ENCODE measurements around the gene ADGRL2. TPM values are rescaled to one million over a fixed set of nuclear protein-coding genes. Genes with fewer than 3 reads are reported as not detected.

Gene ADGRL2
- total and polyA plus RNA-seq, 2 donors (not counting 3 experiments of a cell fraction or from before 2014, with no cell fraction given), result 32.7 to 46.1 TPM

DNA sequence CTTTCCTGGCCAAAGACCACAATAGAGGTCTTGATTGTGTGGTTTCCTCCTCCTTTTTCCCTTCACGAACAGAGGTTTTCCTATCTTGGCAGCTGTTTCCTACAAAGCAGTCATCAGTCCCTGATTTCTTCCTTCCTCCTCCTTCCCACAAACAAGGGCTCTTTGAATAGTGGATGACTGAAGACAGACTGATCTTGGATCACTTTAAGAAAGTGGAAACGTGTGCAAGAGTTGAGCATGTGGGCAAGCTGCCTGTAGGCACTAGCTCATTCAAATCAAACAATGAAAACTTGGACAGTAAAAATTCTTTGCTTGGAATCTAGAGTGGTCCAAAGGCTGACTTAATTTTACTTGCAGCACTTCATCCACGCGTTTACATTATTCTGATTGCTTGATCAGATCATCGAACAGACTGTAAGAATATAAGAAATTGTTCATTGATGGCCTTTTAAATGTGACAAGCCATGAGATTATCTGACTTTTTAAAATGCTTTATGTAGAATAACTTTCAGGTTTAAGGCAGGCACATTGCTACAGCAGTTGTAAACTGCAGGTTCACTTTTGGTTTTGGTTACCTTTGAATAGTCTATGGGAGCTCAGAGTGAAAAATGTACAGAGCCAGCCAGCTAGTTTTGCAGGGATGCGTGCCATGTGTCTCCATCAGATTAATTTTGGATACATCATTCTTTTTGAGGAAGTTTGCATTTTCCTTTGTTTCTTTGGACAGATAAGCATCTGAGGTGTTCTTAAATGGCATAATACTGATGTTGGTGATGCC is 34.4 kb downstream of the ADGRL2 start:
- no TSS peak for BruUV-seq (replicated peaks)
- Histone ChIP-seq H3K4me2 (ENCODE audit: insufficient read depth, low read length) (peak overlapping the region; percentile 27), H4K20me1 (replicated peaks; ENCODE audit: control insufficient read depth, extremely low read depth, insufficient read depth, low read length) (no peaks in the 10 kb centered on the region), H3K27ac (ENCODE audit: insufficient read depth, low read depth, low read length) (no peak overlapping the region), H3K79me2 (ENCODE audit: control insufficient read depth, insufficient read depth, low read length) (no peaks in the 10 kb centered on the region), H2AFZ (ENCODE audit: low read depth, low read length) (no peak overlapping the region), H3K9me1 (replicated peaks; ENCODE audit: control insufficient read depth, extremely low read depth, insufficient read depth, low read length) (no peaks in the 10 kb centered on the region), H3K9me3 (replicated peaks; ENCODE audit: control insufficient read depth, insufficient read depth, low read length) (no peaks in the 10 kb centered on the region), H3K27me3 (ENCODE audit: control insufficient read depth in 2 of 2, insufficient read depth in 2 of 2, low read length in 2 of 2) (no peaks in the 10 kb centered on the region), H3K36me3 (ENCODE audit: control insufficient read depth in 2 of 2, extremely low read depth in 1 of 2, insufficient read depth in 2 of 2, low read length in 2 of 2) (no peaks in the 10 kb centered on the region), H3K4me1 (ENCODE audit: control insufficient read depth, extremely low read depth, insufficient read depth, low read length) (peaks cover 15% of the 10 kb centered on the region), H3K9ac (replicated peaks; ENCODE audit: extremely low read depth, insufficient read depth, low read length) (no peak overlapping the region), H3K4me3 (replicated peaks in 1 of 3; ENCODE audit: insufficient read depth in 1 of 3, low read depth in 1 of 3, low read length in 3 of 3) (no peak overlapping the region)
- ChIA-PET CTCF (interaction anchor here (0.8 to 2.0 kb wide), 16 partner anchors 9 to 1086 kb away, joined by 3 to 9 read pairs (median 4); no protein-coding TSS in a partner anchor), POLR2A (interaction anchor here (1.3 kb wide), 1 partner anchor 35 kb away, joined by 5 read pairs; the partner anchor contains the start of gene ADGRL2)
- intact Hi-C loops (cut with micrococcal nuclease), result loop anchor here (1.0 to 5.0 kb wide), 3 partner anchors 34 to 128 kb away; no protein-coding TSS in a partner anchor
- no peak for TF ChIP-seq JUN (IDR thresholded peaks at IDR 0.05; ENCODE audit: borderline replicate concordance, insufficient read depth, insufficient read length, low read depth)
- peak; percentile 46 for TF ChIP-seq POLR2A (IDR thresholded peaks at IDR 0.05; ENCODE audit: low read depth, low read length)
- TF ChIP-seq FOS (IDR thresholded peaks at IDR 0.05; ENCODE audit: borderline replicate concordance, insufficient read depth, low read length), result peak; percentile 46
- no peak for TF ChIP-seq MYC (IDR thresholded peaks at IDR 0.05; ENCODE audit: low read depth, low read length)
- TF ChIP-seq POLR2AphosphoS5 (IDR thresholded peaks at IDR 0.05; ENCODE audit: insufficient read depth, low read depth, low read length), result peak; percentile 76
- peak; percentile 65 for TF ChIP-seq GATA2 (IDR thresholded peaks at IDR 0.05; ENCODE audit: insufficient read depth, insufficient read length, low read depth, low read length)
- peak; percentile 97 for FAIRE-seq
- dilution Hi-C loops (cut with MboI; ENCODE audit: extremely low pct_ligation_motif_present, low sequenced_read_pairs), result no loop called here
- DNase-seq (ENCODE audit: low read depth, low spot score), result peak; percentile 91
